ENCODE measurements around the gene KIAA0930. TPM values are rescaled to one million over a fixed set of nuclear protein-coding genes. Genes with fewer than 3 reads are reported as not detected.

KIAA0930 gene
- total RNA-seq, 1 experiment from 2014 or later: 54.8 TPM

DNA sequence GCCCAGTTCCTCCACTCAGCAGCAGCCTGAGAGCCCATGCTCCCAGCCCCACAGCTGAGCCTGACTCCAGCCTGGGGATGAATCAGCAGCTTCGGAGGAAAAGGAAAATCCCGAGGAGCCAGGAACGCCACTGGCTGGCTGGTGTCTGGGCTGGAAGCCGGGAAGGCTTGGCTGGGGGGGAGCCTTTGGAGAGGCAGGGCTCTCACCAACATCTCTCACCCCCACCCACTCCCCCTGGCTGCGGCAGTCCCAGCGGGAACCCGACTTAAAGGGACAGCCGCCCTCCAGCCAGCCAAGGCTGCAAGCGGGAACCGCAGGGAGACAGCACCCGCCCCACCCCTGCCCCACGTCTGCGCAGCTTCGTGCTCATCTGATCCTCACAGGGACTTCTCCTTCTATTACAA lies 28.4 kb downstream of the KIAA0930 start:
- TF ChIP-seq EZH2 (IDR thresholded peaks at IDR 0.05; ENCODE audit: borderline replicate concordance, low read depth, low read length, poor library complexity, severe bottlenecking): no peak
- TF ChIP-seq, protein P1, sequence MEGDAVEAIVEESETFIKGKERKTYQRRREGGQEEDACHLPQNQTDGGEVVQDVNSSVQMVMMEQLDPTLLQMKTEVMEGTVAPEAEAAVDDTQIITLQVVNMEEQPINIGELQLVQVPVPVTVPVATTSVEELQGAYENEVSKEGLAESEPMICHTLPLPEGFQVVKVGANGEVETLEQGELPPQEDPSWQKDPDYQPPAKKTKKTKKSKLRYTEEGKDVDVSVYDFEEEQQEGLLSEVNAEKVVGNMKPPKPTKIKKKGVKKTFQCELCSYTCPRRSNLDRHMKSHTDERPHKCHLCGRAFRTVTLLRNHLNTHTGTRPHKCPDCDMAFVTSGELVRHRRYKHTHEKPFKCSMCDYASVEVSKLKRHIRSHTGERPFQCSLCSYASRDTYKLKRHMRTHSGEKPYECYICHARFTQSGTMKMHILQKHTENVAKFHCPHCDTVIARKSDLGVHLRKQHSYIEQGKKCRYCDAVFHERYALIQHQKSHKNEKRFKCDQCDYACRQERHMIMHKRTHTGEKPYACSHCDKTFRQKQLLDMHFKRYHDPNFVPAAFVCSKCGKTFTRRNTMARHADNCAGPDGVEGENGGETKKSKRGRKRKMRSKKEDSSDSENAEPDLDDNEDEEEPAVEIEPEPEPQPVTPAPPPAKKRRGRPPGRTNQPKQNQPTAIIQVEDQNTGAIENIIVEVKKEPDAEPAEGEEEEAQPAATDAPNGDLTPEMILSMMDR (conservative IDR thresholded peaks at IDR 0.05; ENCODE audit: low read depth, low read length): no peak
- POLR2A ChIA-PET (ENCODE audit: low non-redundant PET): no interaction called here
- Histone ChIP-seq H3K4me1 (ENCODE audit: insufficient read depth, low read length, poor library complexity, severe bottlenecking) (peaks cover 26% of the 10 kb centered on the region), H3K27ac (ENCODE audit: low read depth, low read length, poor library complexity, severe bottlenecking) (peak overlapping the region; percentile 58), H3K36me3 (ENCODE audit: insufficient read depth, low read length, poor library complexity, severe bottlenecking) (no peaks in the 10 kb centered on the region), H3K9me3 (ENCODE audit: low read depth, low read length, poor library complexity, severe bottlenecking) (no peaks in the 10 kb centered on the region), H3K27me3 (replicated peaks; ENCODE audit: insufficient read depth, low read depth, low read length, poor library complexity) (no peaks in the 10 kb centered on the region), H3K4me3 (ENCODE audit: low read depth, low read length, poor library complexity, severe bottlenecking) (peak overlapping the region; percentile 33)
- intact Hi-C loops (cut with micrococcal nuclease; ENCODE audit: unreplicated experiment): no loop called here
- DNase-seq (ENCODE audit: low spot score): peak; percentile 75
- BruUV-seq (replicated peaks): no TSS peak
- CTCF ChIA-PET: interaction anchor here (0.6 kb wide), 1 partner anchor 117 kb away, joined by 5 read pairs; no protein-coding TSS in a partner anchor

DNA sequence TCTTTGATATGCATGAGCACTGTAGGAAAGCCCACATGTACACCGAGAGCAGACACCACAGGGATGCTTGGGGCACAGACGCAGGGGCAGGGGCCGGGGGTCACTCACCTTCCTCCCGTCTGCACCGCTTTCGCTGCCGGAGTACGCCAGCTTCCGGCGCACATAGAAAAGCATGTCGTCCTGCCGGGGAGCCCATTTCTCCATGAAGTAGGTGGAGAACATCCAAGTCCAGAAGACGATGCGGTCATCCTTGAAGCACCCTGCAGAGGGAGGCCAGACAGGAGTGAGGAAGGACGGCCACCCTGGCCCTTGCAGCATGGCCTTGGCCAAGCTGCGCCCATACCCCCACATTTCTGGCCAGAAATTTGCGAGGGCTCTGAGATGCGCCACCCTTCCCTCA lies 28.8 kb downstream of the KIAA0930 start:
- H3K36me3 ChIP-seq (ENCODE audit: insufficient read depth, low read length, poor library complexity, severe bottlenecking): no peaks in the 10 kb centered on the region
- POLR2A ChIA-PET (ENCODE audit: low non-redundant PET): interaction anchor here (0.5 kb wide), 1 partner anchor 238 kb away, joined by 6 read pairs; no protein-coding TSS in a partner anchor
- H3K4me1 ChIP-seq (ENCODE audit: insufficient read depth, low read length, poor library complexity, severe bottlenecking): peaks cover 26% of the 10 kb centered on the region
- CTCF ChIA-PET: no interaction called here
- intact Hi-C loops (cut with micrococcal nuclease; ENCODE audit: unreplicated experiment): no loop called here
- peak overlapping the region; percentile 33 for H3K4me3 ChIP-seq (ENCODE audit: low read depth, low read length, poor library complexity, severe bottlenecking)
- no peak for TF ChIP-seq EZH2 (IDR thresholded peaks at IDR 0.05; ENCODE audit: borderline replicate concordance, low read depth, low read length, poor library complexity, severe bottlenecking)
- TF ChIP-seq, protein P1 (conservative IDR thresholded peaks at IDR 0.05; ENCODE audit: low read depth, low read length): no peak
- DNase-seq (ENCODE audit: low spot score): no peak
- no peaks in the 10 kb centered on the region for H3K9me3 ChIP-seq (ENCODE audit: low read depth, low read length, poor library complexity, severe bottlenecking)
- H3K27me3 ChIP-seq (replicated peaks; ENCODE audit: insufficient read depth, low read depth, low read length, poor library complexity): no peaks in the 10 kb centered on the region
- BruUV-seq (replicated peaks): TSS peak; percentile 58
- H3K27ac ChIP-seq (ENCODE audit: low read depth, low read length, poor library complexity, severe bottlenecking): peak overlapping the region; percentile 58

DNA sequence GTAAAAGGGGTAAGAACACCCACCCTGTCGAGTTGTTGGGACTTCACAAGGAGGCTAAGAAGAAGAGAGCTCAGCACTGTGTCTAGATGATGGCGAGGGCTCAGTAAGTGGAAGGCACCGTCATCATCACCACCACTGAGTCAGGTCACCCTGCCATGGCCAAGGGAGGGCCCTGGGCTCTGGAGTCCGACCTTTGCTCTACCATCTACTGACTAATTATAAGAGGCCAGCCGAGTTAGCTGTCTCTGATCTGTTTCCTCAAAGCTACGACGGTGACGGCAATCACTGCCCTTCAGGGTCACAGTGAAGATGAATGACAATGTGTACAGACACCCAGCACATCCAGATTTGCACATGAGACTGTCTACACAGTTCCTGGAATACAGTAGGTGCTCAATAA lies 29.3 kb downstream of the KIAA0930 start:
- ChIA-PET POLR2A (ENCODE audit: low non-redundant PET) (interaction anchor here (0.5 to 0.6 kb wide), 2 partner anchors 26 to 238 kb away, joined by 5 to 6 read pairs; no protein-coding TSS in a partner anchor), CTCF (no interaction called here)
- Histone ChIP-seq H3K9me3 (ENCODE audit: low read depth, low read length, poor library complexity, severe bottlenecking) (no peaks in the 10 kb centered on the region), H3K4me3 (ENCODE audit: low read depth, low read length, poor library complexity, severe bottlenecking) (no peak overlapping the region), H3K36me3 (ENCODE audit: insufficient read depth, low read length, poor library complexity, severe bottlenecking) (no peaks in the 10 kb centered on the region), H3K4me1 (ENCODE audit: insufficient read depth, low read length, poor library complexity, severe bottlenecking) (peaks cover 26% of the 10 kb centered on the region), H3K27ac (ENCODE audit: low read depth, low read length, poor library complexity, severe bottlenecking) (no peak overlapping the region), H3K27me3 (replicated peaks; ENCODE audit: insufficient read depth, low read depth, low read length, poor library complexity) (no peaks in the 10 kb centered on the region)
- TF ChIP-seq EZH2 (IDR thresholded peaks at IDR 0.05; ENCODE audit: borderline replicate concordance, low read depth, low read length, poor library complexity, severe bottlenecking): no peak
- TF ChIP-seq, protein P1 (conservative IDR thresholded peaks at IDR 0.05; ENCODE audit: low read depth, low read length): no peak
- no TSS peak for BruUV-seq (replicated peaks)
- intact Hi-C loops (cut with micrococcal nuclease; ENCODE audit: unreplicated experiment): no loop called here
- DNase-seq (ENCODE audit: low spot score): no peak

Measured in A673 (cell line).